Thoracic aorta (tissue), 2 donors: ENCODE results near the gene GATC. TPM values are rescaled to one million over a fixed set of nuclear protein-coding genes. Genes with fewer than 3 reads are reported as not detected.

Experiments
- ATAC-seq: fragments of 150-250 bp; one replicate; pipeline ENCODE4 v1.8.0; 2017; ENCODE audit warnings: low read depth; ENCODE audit not compliant: insufficient number of reproducible peaks, low FRiP score
- DNase-seq: peaks from one replicate; pipeline ENCODE4 v3.0.0-alpha.2; 2020; ENCODE audit warnings: low spot score
- H3K27ac ChIP-seq, 2 donors: fragments of 200-600 bp; sonication (generic); 1 replicate in 1 of 2; 2 replicates in 1 of 2; pipeline ENCODE4 v1.5.1; 2016; ENCODE audit warnings: mild to moderate bottlenecking in 2 of 2, moderate library complexity in 2 of 2
- H3K27me3 ChIP-seq: fragments of 200-600 bp; sonication (generic); replicated peaks from 2 replicates; pipeline ENCODE4 v1.6.0; 2016; ENCODE audit warnings: mild to moderate bottlenecking; ENCODE audit not compliant: insufficient read depth
- H3K36me3 ChIP-seq: fragments of 200-600 bp; sonication (generic); one replicate; pipeline ENCODE4 v1.5.1; 2016
- H3K4me1 ChIP-seq, 2 donors: fragments of 200-600 bp; sonication (generic); 1 replicate in 1 of 2; 2 replicates in 1 of 2; pipeline versions ENCODE4 v1.5.1 to v1.6.0; 2016; ENCODE audit warnings: low read depth in 2 of 2, mild to moderate bottlenecking in 1 of 2; ENCODE audit not compliant: control insufficient read depth in 1 of 2
- H3K4me3 ChIP-seq: fragments of 200-600 bp; sonication (generic); 2 replicates; pipeline ENCODE4 v1.5.1; 2016; ENCODE audit warnings: mild to moderate bottlenecking
- H3K9me3 ChIP-seq: fragments of 200-600 bp; sonication (generic); 2 replicates; pipeline ENCODE4 v1.5.1; 2016
- total RNA-seq, 2 donors: library from RNA; depleted of rRNA; stranded (reverse); fragments of >200 nt; gene quantifications; one replicate each; pipeline versions ENCODE4 v1.1.0 to v1.2.3, GENCODE V29; 2016
- TF ChIP-seq, protein P1 (sequence below): fragments of 200-600 bp; sonication (generic); IDR thresholded peaks from one replicate; pipeline ENCODE4 v1.5.1; 2019; ENCODE audit warnings: antibody characterized with exemption

GATC gene
- total RNA-seq, 2 donors from 2014 or later: 16.9 to 17.7 TPM

DNA sequence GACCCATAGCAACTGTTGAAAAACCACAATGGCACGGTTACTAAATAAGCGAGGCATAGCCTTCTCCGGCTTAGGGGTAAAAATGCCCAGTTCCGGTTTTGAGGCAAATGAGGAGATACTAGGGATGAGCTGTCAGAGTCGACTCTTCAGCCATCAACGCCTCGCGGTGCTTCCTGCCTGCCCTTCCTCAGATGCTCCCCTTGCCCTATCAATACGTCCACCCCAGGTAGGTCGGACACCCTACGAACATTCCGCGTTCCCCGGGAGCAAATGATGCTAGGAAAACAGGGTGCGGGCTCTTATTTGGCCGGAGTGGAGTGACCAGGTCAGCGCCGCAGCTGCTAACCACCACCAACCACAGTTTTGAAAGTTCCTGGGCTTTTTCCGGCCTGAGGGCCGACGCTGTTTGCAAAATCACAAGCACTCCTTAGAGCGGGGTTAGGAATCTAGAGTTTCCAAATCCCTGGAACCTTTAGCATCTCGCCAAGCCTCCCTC lies 22.1 kb downstream of the GATC start:
- DNase-seq: no peak
- ATAC-seq: no peak
- TF ChIP-seq, protein P1, sequence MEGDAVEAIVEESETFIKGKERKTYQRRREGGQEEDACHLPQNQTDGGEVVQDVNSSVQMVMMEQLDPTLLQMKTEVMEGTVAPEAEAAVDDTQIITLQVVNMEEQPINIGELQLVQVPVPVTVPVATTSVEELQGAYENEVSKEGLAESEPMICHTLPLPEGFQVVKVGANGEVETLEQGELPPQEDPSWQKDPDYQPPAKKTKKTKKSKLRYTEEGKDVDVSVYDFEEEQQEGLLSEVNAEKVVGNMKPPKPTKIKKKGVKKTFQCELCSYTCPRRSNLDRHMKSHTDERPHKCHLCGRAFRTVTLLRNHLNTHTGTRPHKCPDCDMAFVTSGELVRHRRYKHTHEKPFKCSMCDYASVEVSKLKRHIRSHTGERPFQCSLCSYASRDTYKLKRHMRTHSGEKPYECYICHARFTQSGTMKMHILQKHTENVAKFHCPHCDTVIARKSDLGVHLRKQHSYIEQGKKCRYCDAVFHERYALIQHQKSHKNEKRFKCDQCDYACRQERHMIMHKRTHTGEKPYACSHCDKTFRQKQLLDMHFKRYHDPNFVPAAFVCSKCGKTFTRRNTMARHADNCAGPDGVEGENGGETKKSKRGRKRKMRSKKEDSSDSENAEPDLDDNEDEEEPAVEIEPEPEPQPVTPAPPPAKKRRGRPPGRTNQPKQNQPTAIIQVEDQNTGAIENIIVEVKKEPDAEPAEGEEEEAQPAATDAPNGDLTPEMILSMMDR: no peak
- Histone ChIP-seq H3K27ac (peak overlapping the region; percentile 79 to 87), H3K4me3 (peak overlapping the region; percentile 98), H3K9me3 (no peaks in the 10 kb centered on the region), H3K36me3 (peaks cover 25% of the 10 kb centered on the region), H3K4me1 (peaks cover 12 to 36% of the 10 kb centered on the region in 2 donors), H3K27me3 (no peaks in the 10 kb centered on the region)

- Histone ChIP-seq H3K27ac (peak overlapping the region; percentile 79 to 87), H3K27me3 (no peaks in the 10 kb centered on the region), H3K36me3 (peaks cover 20% of the 10 kb centered on the region), H3K4me1 (peaks cover 12 to 36% of the 10 kb centered on the region in 2 donors), H3K9me3 (no peaks in the 10 kb centered on the region), H3K4me3 (peak overlapping the region; percentile 98)
- TF ChIP-seq, protein P1: no peak
- DNase-seq (no peak), ATAC-seq (no peak)
Measured at GRCh38 chr12:120468821-120469449, 22.7 kb downstream of the GATC start.

DNA sequence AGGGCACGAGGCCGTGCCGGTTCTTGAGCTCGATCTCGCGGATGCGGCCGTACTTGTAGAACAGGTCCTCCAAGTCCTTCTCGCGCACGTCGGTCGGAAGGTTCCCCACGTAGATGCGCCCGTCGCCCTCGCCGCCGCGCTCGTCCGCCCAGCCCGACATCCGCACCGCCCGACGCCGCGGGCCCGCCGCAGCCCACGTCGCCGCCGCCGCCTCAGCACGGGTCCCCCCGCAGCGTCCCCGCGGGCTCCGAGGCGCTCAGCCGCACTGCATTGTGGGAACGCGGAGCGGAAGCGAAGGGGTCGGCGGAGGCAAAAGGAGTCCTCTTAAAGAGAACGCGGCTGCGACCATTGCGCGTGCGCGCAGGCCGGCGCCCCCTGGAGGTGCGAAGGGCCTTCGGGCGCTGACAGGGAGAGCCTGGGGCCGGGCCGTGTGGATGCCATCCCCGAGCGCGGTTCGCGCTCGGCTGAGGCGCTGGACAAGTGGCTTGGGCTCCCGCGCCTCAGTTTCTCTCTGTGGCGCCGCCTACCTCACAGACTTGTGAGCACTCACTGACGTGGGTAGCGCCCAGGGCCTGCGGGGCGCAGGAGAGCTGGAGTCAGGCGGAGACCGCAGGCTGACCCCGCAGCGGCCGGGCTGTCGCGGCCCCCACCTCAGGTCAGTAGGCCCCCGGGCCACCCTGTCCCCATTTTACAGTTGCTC lies 23.4 kb downstream of the GATC start, which contains the start of gene SRSF9:
TSS of gene SRSF9 (minus strand) at position 299 of the 700 bp plus-strand sequence. CDS start at position 160, 139 bp downstream.
- H3K27ac ChIP-seq: peak within 1 kb of the TSS; percentile 79 to 87
- peak within 1 kb of the TSS; percentile 98 for H3K4me3 ChIP-seq
- TF ChIP-seq, protein P1: peak; percentile 83
- peaks cover 13% of the 10 kb centered on the region for H3K36me3 ChIP-seq
- DNase-seq: peak; percentile 82
- peaks cover 12 to 41% of the 10 kb centered on the region in 2 donors for H3K4me1 ChIP-seq
- H3K27me3 ChIP-seq: no peaks in the 10 kb centered on the region
- H3K9me3 ChIP-seq: no peaks in the 10 kb centered on the region
- ATAC-seq: peak; percentile 93

- H3K36me3 ChIP-seq: peaks cover 6% of the 10 kb centered on the region
- no peaks in the 10 kb centered on the region for H3K27me3 ChIP-seq
- H3K9me3 ChIP-seq: no peaks in the 10 kb centered on the region
- TF ChIP-seq, protein P1: no peak
- peak overlapping the region; percentile 79 to 87 for H3K27ac ChIP-seq
- no peak for ATAC-seq
- DNase-seq: no peak
- peaks cover 12 to 48% of the 10 kb centered on the region in 2 donors for H3K4me1 ChIP-seq
- peak overlapping the region; percentile 98 for H3K4me3 ChIP-seq
Measured at GRCh38 chr12:120470150-120470784, 24.0 kb downstream of the GATC start.

GRCh38 chr12:120472521-120472920 lies 26.3 kb downstream of the GATC start:
- DNase-seq (no peak), ATAC-seq (no peak)
- peaks cover 7 to 33% of the 10 kb centered on the region in 2 donors for H3K4me1 ChIP-seq
- TF ChIP-seq, protein P1: no peak
- H3K27ac ChIP-seq: no peak overlapping the region
- no peak overlapping the region for H3K4me3 ChIP-seq
- no peaks in the 10 kb centered on the region for H3K27me3 ChIP-seq
- no peaks in the 10 kb centered on the region for H3K36me3 ChIP-seq
- no peaks in the 10 kb centered on the region for H3K9me3 ChIP-seq
